Thymus (tissue), 11 donors: ENCODE measurements around the gene STMN3. TPM values are rescaled to one million over a fixed set of nuclear protein-coding genes. Genes with fewer than 3 reads are reported as not detected.
"Not testable (repeated sequence)": the region's sequence is repeated elsewhere in the genome, so short reads cannot be mapped to it uniquely, and the experiment has no call there.

Source experiments
- DNase-seq, 9 donors: peaks; one replicate each; pipeline ENCODE4 v3.0.0-alpha.2; 2013; ENCODE audit warnings: low spot score in 9 of 9, low read depth in 6 of 9, missing footprints in 1 of 9
- H3K27ac ChIP-seq, 2 donors: one replicate each; pipeline ENCODE4 v1.5.1; 2013; ENCODE audit warnings: control low read depth in 1 of 2, low read depth in 1 of 2, low read length in 1 of 2, mild to moderate bottlenecking in 1 of 2, moderate library complexity in 1 of 2
- H3K27me3 ChIP-seq, 2 donors: one replicate each; pipeline ENCODE4 v1.5.1; 2013; ENCODE audit warnings: low read length in 1 of 2; ENCODE audit not compliant: control insufficient read depth in 2 of 2, insufficient read depth in 1 of 2
- H3K36me3 ChIP-seq, 2 donors: one replicate each; pipeline ENCODE4 v1.5.1; 2013; ENCODE audit warnings: low read length in 1 of 2, mild to moderate bottlenecking in 1 of 2, moderate library complexity in 1 of 2; ENCODE audit not compliant: control insufficient read depth in 2 of 2, insufficient read depth in 2 of 2
- H3K4me1 ChIP-seq, 2 donors: one replicate each; pipeline ENCODE4 v1.5.1; 2013; ENCODE audit warnings: low read length in 2 of 2; ENCODE audit not compliant: control insufficient read depth in 2 of 2, insufficient read depth in 2 of 2
- H3K4me3 ChIP-seq, 2 donors: one replicate each; pipeline ENCODE4 v1.5.1; 2013; ENCODE audit warnings: low read length in 2 of 2, control low read depth in 1 of 2, mild to moderate bottlenecking in 1 of 2
- H3K9me3 ChIP-seq, 2 donors: one replicate each; pipeline ENCODE4 v1.5.1; 2013; ENCODE audit warnings: low read length in 1 of 2, mild to moderate bottlenecking in 1 of 2; ENCODE audit not compliant: control insufficient read depth in 2 of 2, insufficient read depth in 1 of 2
- WGBS: extraction: QIAGEN DNeasy Blood & Tissue Kit; methylation state at CpG from one replicate; pipeline ENCODE4 v1.1.7; 2013; 5-methylcytosine and 5-hydroxymethylcytosine counted together
- polyA plus RNA-seq: library from polyadenylated mRNA; stranded (reverse); fragments of 200-250 nt; gene quantifications from one replicate; pipeline ENCODE4 v1.2.3, GENCODE V29; 2013
- total RNA-seq: library from RNA; stranded (reverse); fragments of 120-200 nt; gene quantifications from one replicate; pipeline ENCODE4 v1.2.4, GENCODE V29; 2013
- donor health status: healthy.

STMN3 gene
- total and polyA plus RNA-seq, 2 donors: 71.5 to 77.9 TPM

DNA sequence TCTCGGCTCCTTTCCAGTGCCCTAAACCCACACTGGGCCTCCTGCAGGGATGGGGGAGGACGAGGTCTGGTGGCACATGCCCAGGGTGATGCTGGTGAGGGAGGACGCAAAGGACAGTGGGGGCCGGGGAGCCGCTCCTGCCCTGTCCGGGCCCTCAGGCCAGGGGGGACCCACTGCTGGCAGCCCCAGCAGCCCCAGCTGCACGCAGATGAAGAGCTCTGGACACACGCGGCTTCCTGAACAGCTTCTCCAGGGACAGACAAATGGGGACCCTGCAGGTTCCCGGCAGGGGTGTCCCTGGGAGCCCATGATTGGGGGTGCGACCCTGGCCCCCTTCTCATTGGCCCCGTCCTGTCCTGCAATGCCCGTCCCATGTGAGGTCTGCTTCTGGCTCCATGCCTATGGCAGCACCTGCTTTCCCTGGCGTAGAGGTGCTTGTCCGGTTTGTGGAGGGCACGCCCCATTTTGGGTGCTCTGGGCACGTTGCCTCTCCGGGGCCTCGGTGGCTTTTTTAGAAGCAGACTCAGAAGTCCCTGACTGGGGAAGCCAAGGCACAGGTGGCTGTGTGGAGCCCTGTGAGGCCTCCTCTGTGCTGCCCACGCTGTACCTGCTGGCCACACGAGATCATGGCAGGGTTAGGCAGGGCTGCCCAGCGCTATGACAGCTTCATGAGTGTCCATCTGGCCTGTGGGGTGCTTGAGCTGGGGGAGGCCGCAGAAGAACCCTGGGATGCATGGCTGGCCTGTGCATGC, 27.8 kb upstream of the STMN3 start:
- Histone ChIP-seq H3K9me3 (no peaks in the 10 kb centered on the region), H3K27ac (no peak overlapping the region), H3K27me3 (no peaks in the 10 kb centered on the region), H3K36me3 (peaks cover 4 to 51% of the 10 kb centered on the region in 2 donors), H3K4me3 (no peak overlapping the region), H3K4me1 (no peaks in the 10 kb centered on the region)
- WGBS: 98% methylated on average over 23 of the region's 23 CpGs
- no peak for DNase-seq

DNA sequence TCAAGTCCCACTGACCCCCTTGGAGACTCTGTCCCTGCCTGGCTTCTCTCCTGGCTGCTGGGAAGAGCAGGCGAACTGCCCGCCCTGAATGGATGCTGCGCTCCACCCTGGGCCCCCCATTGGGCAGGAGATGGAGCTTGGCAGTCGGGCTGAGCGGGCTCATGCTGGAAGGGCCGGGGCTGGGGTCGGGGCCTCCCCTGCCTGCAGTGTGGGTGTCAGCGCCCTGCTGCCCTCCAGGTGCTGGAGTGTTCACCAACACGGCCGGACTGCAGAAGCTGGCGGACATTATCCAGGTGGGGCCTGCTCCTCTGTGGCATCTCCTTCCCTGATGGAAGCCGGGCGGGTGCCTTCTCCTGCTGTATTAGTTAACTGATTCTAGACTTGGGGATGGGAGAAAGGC, 27.2 kb upstream of the STMN3 start:
- 98% methylated on average over 13 of the region's 13 CpGs for WGBS
- Histone ChIP-seq H3K9me3 (no peaks in the 10 kb centered on the region), H3K27me3 (no peaks in the 10 kb centered on the region), H3K4me1 (no peaks in the 10 kb centered on the region), H3K36me3 (peaks cover 4 to 57% of the 10 kb centered on the region in 2 donors), H3K27ac (no peak overlapping the region), H3K4me3 (no peak overlapping the region)
- DNase-seq: no peak

DNA sequence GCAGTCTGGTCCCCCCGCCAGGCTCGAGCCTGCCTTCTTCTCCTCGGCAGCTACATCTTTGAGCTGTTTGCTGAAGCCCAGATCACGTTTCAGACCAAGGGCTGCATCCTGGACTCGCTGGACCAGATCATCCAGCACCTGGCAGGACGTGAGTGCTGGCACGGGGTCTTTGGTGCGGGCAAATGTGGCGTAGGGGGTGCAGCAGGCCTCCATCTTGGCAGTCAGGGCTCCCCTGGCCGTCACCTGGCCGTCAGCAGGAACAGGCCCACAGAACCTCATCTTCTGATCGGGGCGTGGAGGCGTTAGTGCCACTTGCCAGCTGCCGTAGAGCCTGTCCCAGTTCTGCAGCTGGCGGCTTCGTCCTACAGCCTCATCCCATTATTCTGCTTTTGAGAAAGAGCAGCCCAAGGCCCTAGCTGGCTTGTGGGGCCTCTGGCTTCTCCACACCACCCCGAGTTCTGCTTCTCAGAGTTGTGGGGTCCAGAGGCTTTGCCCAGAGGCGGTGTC, 26.6 kb upstream of the STMN3 start:
- peaks cover 4 to 62% of the 10 kb centered on the region in 2 donors for H3K36me3 ChIP-seq
- 97% methylated on average over 19 of the region's 19 CpGs for WGBS
- no peak for DNase-seq
- no peaks in the 10 kb centered on the region for H3K9me3 ChIP-seq
- H3K27ac ChIP-seq: no peak overlapping the region
- no peaks in the 10 kb centered on the region for H3K27me3 ChIP-seq
- H3K4me3 ChIP-seq: no peak overlapping the region
- no peaks in the 10 kb centered on the region for H3K4me1 ChIP-seq

DNA sequence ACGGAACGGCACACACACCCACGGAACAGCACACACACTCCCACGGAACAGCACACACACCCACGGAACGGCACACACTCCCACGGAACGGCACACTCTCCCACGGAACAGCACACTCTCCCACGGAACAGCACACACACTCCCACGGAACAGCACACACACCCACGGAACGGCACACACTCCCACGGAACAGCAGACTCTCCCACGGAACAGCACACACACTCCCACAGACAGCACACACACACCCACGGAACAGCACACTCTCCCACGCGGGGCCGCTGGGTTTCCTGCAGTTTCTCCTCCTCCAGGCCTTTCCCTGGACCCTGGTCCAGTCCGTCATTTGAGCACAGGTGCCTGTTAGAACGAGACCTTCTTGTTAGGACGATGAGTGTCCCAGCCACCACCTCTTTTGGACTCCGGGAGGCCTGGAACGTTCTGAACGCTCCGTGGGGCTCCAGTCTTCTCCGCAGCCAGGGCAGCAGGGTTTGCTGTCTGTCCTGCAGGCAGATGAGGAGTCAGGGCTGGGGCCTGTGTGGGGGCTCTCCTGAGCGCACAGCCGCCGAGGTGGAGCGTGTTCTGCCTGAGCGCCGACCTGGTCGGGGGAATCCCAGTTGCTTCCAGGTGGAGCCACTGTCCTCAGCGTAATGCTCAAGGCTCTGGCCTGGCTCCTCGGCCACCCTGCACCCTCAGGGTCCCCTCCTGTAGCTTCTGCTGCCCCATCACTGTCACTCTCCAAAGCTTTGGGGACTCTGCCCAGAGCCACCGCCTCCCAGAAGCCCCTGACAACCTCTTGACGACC, 25.6 kb upstream of the STMN3 start:
- Histone ChIP-seq H3K4me3 (no peak overlapping the region), H3K4me1 (no peaks in the 10 kb centered on the region), H3K27ac (no peak overlapping the region), H3K27me3 (no peaks in the 10 kb centered on the region), H3K9me3 (no peaks in the 10 kb centered on the region), H3K36me3 (peaks cover 8 to 70% of the 10 kb centered on the region in 2 donors)
- 94% methylated on average over 38 of the region's 38 CpGs for WGBS
- no peak for DNase-seq

DNA sequence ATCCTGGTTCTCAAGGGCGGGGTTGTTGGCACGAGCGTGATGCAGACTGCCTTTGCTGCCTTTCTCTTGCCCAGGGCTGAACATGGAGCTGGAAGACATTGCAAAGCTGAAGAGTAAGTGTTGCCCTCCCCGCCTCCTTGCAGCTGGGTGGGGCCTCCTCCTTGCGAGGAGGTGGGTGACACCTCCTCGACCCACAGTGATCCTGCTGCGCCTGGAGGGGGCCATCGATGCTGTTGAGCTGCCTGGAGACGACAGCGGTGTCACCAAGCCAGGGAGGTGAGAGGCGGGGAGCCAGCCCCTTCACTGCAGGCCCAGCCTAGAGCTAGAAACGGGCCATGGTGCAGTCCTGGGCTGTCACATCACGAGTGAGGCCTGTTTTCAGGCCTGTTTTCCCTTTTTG, 24.8 kb upstream of the STMN3 start:
- no peak for DNase-seq
- H3K36me3 ChIP-seq: peaks cover 11 to 73% of the 10 kb centered on the region in 2 donors
- no peaks in the 10 kb centered on the region for H3K4me1 ChIP-seq
- 93% methylated on average over 13 of the region's 13 CpGs for WGBS
- H3K9me3 ChIP-seq: no peaks in the 10 kb centered on the region
- no peaks in the 10 kb centered on the region for H3K27me3 ChIP-seq
- H3K4me3 ChIP-seq: no peak overlapping the region
- H3K27ac ChIP-seq: no peak overlapping the region

DNA sequence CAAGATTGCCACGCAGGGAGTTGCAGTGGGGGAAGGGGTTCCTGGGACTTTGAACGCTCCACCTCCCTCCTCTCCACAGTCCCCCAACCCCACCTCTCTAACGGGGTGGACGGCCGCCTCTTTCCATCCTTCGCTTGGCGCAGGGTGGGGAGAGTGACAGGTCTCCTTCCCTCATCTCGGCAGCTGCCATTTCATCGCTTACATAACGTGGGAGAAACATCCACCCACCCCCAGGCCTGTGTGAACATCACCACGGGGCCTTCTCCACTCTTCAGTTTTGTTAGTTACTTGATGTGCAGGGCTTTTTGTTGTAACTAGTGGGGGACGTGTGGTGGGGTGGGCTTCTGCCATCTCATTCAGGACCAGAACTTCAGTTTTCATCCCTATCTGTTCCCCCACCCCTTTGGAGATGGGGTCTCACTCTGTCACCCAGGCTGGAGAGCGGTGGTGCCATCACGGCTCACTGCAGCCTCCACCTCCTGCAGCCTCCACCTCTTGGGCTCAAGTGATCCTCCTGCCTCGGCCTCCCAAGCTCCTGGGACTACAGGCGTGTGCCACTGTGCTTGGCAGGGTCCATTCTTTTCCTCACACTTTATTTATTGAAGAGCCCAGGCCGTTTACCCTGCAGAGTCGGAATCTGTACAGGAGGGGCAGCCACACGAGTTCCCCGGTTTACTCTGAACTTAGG, 22.6 kb upstream of the STMN3 start:
- no peaks in the 10 kb centered on the region for H3K27me3 ChIP-seq
- H3K27ac ChIP-seq: no peak overlapping the region
- no peak for DNase-seq
- no peak overlapping the region for H3K4me3 ChIP-seq
- peaks cover 11 to 65% of the 10 kb centered on the region in 2 donors for H3K36me3 ChIP-seq
- WGBS: 98% methylated on average over 20 of the region's 20 CpGs
- H3K9me3 ChIP-seq: no peaks in the 10 kb centered on the region
- H3K4me1 ChIP-seq: no peaks in the 10 kb centered on the region

DNA sequence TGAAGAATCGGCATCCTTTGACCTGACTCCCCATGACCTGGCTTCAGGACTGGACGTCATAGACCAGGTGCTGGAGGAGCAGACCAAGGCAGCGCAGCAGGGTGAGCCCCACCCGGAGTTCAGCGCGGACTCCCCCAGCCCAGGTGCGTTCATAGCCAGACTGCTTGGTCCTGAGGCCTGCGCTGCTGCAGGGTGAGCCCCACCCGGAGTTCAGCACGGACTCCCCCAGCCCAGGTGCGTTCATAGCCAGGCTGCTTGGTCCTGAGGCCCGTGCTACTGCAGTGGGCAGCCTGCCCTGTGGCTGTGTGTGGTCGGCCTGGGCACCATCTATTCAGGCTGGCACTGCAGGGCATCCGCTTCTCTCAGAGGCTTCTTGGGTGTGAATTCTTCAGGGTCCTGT, 20.7 kb upstream of the STMN3 start:
- no peak for DNase-seq
- no peaks in the 10 kb centered on the region for H3K9me3 ChIP-seq
- no peaks in the 10 kb centered on the region for H3K27me3 ChIP-seq
- no peak overlapping the region for H3K27ac ChIP-seq
- 90% methylated on average over 14 of the region's 14 CpGs for WGBS
- peaks cover 11 to 54% of the 10 kb centered on the region in 2 donors for H3K36me3 ChIP-seq
- no peaks in the 10 kb centered on the region for H3K4me1 ChIP-seq
- H3K4me3 ChIP-seq: no peak overlapping the region

DNA sequence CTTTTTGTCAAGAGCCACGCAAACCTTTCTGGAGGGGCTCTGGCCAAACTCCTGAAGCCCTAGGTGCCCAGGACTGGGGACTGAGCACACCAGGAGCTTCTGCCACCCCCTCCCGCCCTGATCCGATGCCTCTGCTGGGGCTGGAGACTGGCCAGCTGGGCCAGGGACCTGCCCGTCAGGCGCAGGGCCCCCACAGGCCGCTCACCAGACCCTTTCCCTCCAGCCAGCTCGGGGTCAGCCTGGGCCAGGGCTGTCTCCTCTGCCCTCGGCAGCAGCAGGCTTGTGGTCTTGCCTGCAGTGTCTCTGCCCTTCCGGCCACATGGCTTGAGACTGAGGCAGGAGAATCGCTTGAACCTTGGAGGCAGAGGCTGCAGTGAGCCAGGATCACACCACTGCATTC, 19.4 kb upstream of the STMN3 start:
- no peaks in the 10 kb centered on the region for H3K9me3 ChIP-seq
- no peaks in the 10 kb centered on the region for H3K27me3 ChIP-seq
- H3K4me1 ChIP-seq: no peaks in the 10 kb centered on the region
- H3K4me3 ChIP-seq: no peak overlapping the region
- no peak for DNase-seq
- H3K27ac ChIP-seq: no peak overlapping the region
- WGBS: 98% methylated on average over 10 of the region's 10 CpGs
- peaks cover 22 to 58% of the 10 kb centered on the region in 2 donors for H3K36me3 ChIP-seq

DNA sequence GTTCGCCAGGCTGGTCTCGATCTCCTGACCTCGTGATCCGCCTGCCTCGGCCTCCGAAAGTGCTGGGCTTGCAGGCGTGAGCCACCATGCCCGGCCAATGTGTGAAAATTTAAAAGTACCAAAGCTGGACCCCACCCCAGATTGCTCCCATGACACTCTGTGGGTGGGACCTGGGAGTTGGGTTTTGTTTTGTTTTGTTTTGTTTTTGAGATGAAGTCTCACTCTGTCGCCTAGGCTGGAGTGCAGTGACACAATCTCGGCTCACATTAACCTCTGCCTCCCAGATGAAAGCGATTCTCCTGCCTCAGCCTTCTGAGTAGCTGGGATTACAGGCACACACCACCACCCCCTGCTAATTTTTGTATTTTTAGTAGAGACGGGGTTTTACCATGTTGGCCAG, 18.5 kb upstream of the STMN3 start:
- not testable (repeated sequence) for H3K4me3 ChIP-seq, H3K4me1 ChIP-seq, DNase-seq, H3K27ac ChIP-seq, H3K27me3 ChIP-seq, H3K9me3 ChIP-seq
- H3K36me3 ChIP-seq: peaks cover 29 to 59% of the 10 kb centered on the region in 2 donors
- 94% methylated on average over 12 of the region's 12 CpGs for WGBS
